Measurements from ENCODE around the gene ZNF608.

DNA sequence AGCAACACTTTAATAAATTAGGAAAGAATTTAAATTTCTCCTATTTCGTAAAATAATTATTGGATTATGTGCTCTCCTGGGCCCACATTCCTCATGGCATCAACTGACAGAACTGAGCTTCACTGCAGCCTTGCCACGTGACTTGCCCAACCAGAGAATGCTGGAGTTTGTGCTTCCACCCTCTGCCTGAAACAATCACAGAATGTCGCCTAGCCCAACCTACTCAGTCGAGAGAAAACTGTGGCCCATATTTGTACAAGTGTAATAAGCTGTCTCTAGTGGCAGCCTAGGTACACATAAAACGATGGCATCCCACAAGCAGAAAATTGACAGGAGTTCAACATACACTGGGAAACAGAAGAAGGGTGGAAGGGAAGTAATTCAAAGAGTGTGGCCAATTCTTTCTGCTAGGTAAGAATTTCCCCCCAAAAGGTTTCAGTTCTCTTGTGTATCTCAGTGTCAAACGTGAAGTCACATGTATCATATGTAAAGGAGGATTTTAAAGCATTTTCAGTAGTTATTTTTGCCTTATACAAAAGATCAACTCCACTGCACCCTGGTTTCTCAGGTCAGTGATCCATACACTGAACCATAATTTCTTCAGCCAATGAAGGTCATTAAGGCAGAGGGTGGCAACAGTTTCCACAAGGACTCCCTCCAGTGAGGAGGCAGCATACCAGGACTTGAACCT lies 41.7 kb downstream of the ZNF608 start:
- TF ChIP-seq, protein P1, sequence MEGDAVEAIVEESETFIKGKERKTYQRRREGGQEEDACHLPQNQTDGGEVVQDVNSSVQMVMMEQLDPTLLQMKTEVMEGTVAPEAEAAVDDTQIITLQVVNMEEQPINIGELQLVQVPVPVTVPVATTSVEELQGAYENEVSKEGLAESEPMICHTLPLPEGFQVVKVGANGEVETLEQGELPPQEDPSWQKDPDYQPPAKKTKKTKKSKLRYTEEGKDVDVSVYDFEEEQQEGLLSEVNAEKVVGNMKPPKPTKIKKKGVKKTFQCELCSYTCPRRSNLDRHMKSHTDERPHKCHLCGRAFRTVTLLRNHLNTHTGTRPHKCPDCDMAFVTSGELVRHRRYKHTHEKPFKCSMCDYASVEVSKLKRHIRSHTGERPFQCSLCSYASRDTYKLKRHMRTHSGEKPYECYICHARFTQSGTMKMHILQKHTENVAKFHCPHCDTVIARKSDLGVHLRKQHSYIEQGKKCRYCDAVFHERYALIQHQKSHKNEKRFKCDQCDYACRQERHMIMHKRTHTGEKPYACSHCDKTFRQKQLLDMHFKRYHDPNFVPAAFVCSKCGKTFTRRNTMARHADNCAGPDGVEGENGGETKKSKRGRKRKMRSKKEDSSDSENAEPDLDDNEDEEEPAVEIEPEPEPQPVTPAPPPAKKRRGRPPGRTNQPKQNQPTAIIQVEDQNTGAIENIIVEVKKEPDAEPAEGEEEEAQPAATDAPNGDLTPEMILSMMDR (IDR thresholded peaks at IDR 0.05): no peak
- TF ChIP-seq POLR2A (IDR thresholded peaks at IDR 0.05): no peak

Measured in tibial nerve (tissue), 3 donors.